IMR-90 (cell line): Measurements from ENCODE around the gene NR6A1. TPM values are rescaled to one million over a fixed set of nuclear protein-coding genes. Genes with fewer than 3 reads are reported as not detected.

ENCODE experiments used
- ATAC-seq: fragments of 200-7000 bp; cut with Tn5 transposase; 2 replicates; pipeline ENCODE4 v1.9.1; 2020; ENCODE audit warnings: low read depth, mild to moderate bottlenecking, moderate library complexity
- BruUV-seq: library from RNA; stranded (reverse); fragments of 400-500 nt; replicated peaks from 2 replicates; lab custom pipeline; 2021; lab: Mats Ljungman, UMichigan
- CTCF ChIA-PET: fragments of 300-600 bp; formaldehyde crosslinking; extraction: SDS; loops from one replicate; lab custom pipeline; 2021; ENCODE audit warnings: antibody characterized with exemption; lab: Yijun Ruan, JAX
- POLR2A ChIA-PET: fragments of 300-600 bp; sonication (Branson Sonifier 250); formaldehyde crosslinking; loops from one replicate; lab custom pipeline; 2022; ENCODE audit warnings: antibody characterized with exemption; ENCODE audit not compliant: unreplicated experiment; lab: Charles Lee
- DNase-seq: peaks from one replicate; pipeline ENCODE4 v3.0.0; 2013
- H2AFZ ChIP-seq: replicated peaks from 2 replicates; pipeline ENCODE3; 2013; ENCODE audit warnings: low read length, mild to moderate bottlenecking; ENCODE audit not compliant: poor library complexity
- H2AK5ac ChIP-seq: 2 replicates; pipeline ENCODE4 v1.6.1; 2013; ENCODE audit warnings: low read depth, low read length, inconsistent platforms
- H2AK9ac ChIP-seq: replicated peaks from 2 replicates; pipeline ENCODE3; 2013; ENCODE audit warnings: mild to moderate bottlenecking, low read depth, low read length, moderate library complexity; ENCODE audit not compliant: poor library complexity
- H2BK120ac ChIP-seq: 2 replicates; pipeline ENCODE4 v1.6.1; 2013; ENCODE audit warnings: low read depth, low read length, inconsistent platforms
- H2BK15ac ChIP-seq: 3 replicates; pipeline ENCODE4 v1.6.1; 2013; ENCODE audit warnings: low read depth, low read length, inconsistent platforms
- H2BK20ac ChIP-seq: 2 replicates; pipeline ENCODE4 v1.6.1; 2013; ENCODE audit warnings: low read depth, mild to moderate bottlenecking, inconsistent platforms, low read length, moderate library complexity
- H2BK5ac ChIP-seq: 2 replicates; pipeline ENCODE4 v1.6.1; 2013; ENCODE audit warnings: mild to moderate bottlenecking, low read depth, low read length, inconsistent platforms; ENCODE audit not compliant: poor library complexity, severe bottlenecking
- H3K14ac ChIP-seq: replicated peaks from 2 replicates; pipeline ENCODE4 v1.6.1; 2013; ENCODE audit warnings: low read depth, low read length, inconsistent platforms
- H3K18ac ChIP-seq: 2 replicates; pipeline ENCODE4 v1.6.1; 2013; ENCODE audit warnings: low read depth, low read length, control low read depth
- H3K23ac ChIP-seq: 2 replicates; pipeline ENCODE4 v1.6.1; 2013; ENCODE audit warnings: low read depth, low read length, inconsistent platforms
- H3K27ac ChIP-seq: 2 replicates; pipeline ENCODE4 v1.5.1; 2013; ENCODE audit warnings: mild to moderate bottlenecking, control low read depth, low read length; ENCODE audit not compliant: insufficient read depth
- H3K27me3 ChIP-seq: 2 replicates; pipeline ENCODE4 v1.6.1; 2013; ENCODE audit warnings: low read length; ENCODE audit not compliant: control insufficient read depth, insufficient read depth
- H3K36me3 ChIP-seq: 2 replicates; pipeline ENCODE4 v1.6.1; 2013; ENCODE audit warnings: low read length, mixed read lengths; ENCODE audit not compliant: control insufficient read depth, insufficient read depth
- H3K4ac ChIP-seq: 2 replicates; pipeline ENCODE4 v1.6.1; 2013; ENCODE audit warnings: low read depth, low read length, inconsistent platforms
- H3K4me1 ChIP-seq: 2 replicates; pipeline ENCODE4 v1.6.1; 2013; ENCODE audit warnings: low read length, mixed read lengths; ENCODE audit not compliant: control insufficient read depth, insufficient read depth
- H3K4me2 ChIP-seq: 2 replicates; pipeline ENCODE4 v1.6.1; 2013; ENCODE audit warnings: low read depth, mild to moderate bottlenecking, control low read depth, low read length, moderate library complexity
- H3K4me3 ChIP-seq: 2 replicates; pipeline ENCODE4 v1.5.1; 2013; ENCODE audit warnings: low read depth, mild to moderate bottlenecking, control low read depth, low read length, moderate library complexity; ENCODE audit not compliant: insufficient read depth
- H3K56ac ChIP-seq: 2 replicates; pipeline ENCODE4 v1.6.1; 2013; ENCODE audit warnings: low read length, inconsistent platforms; ENCODE audit not compliant: insufficient read depth; ENCODE audit errors: extremely low read depth
- H3K79me1 ChIP-seq, 2 experiments: 2 replicates each; pipeline ENCODE4 v1.6.1; 2013; ENCODE audit warnings: low read length in 2 of 2, inconsistent platforms in 1 of 2, low read depth in 1 of 2
- H3K9ac ChIP-seq: 2 replicates; pipeline ENCODE4 v1.6.1; 2013; ENCODE audit warnings: low read depth, low read length, control low read depth
- H3K9me1 ChIP-seq: 2 replicates; pipeline ENCODE4 v1.6.1; 2013; ENCODE audit warnings: low read length, inconsistent platforms; ENCODE audit not compliant: insufficient read depth
- H3K9me3 ChIP-seq: 2 replicates; pipeline ENCODE4 v1.6.1; 2013; ENCODE audit warnings: low read length; ENCODE audit not compliant: control insufficient read depth, insufficient read depth
- H4K20me1 ChIP-seq: 2 replicates; pipeline ENCODE4 v1.6.1; 2013; ENCODE audit warnings: low read length, inconsistent platforms; ENCODE audit not compliant: insufficient read depth
- H4K5ac ChIP-seq: 2 replicates; pipeline ENCODE4 v1.6.1; 2013; ENCODE audit warnings: mild to moderate bottlenecking, low read depth, low read length, control low read depth
- H4K8ac ChIP-seq, 2 experiments: 2 replicates each; pipeline ENCODE4 v1.6.1; 2013; ENCODE audit warnings: low read depth in 2 of 2, low read length in 2 of 2, control low read depth in 1 of 2, inconsistent platforms in 1 of 2
- H4K91ac ChIP-seq: 2 replicates; pipeline ENCODE4 v1.6.1; 2013; ENCODE audit warnings: low read depth, low read length, inconsistent platforms; ENCODE audit not compliant: insufficient read depth
- BHLHE40 ChIP-seq: fragments of 150-350 bp; IDR thresholded peaks from 2 replicates; pipeline ENCODE4 v1.6.1; 2016; ENCODE audit warnings: mild to moderate bottlenecking, low read depth, low read length
- CEBPB ChIP-seq: IDR thresholded peaks from 2 replicates; pipeline ENCODE4 v1.6.1; 2012; ENCODE audit warnings: low read depth, low read length, improper control_type of control experiment
- FOS ChIP-seq: fragments of 150-350 bp; IDR thresholded peaks from 2 replicates; pipeline ENCODE4 v1.6.1; 2016; ENCODE audit warnings: low read depth, low read length
- MAFK ChIP-seq: IDR thresholded peaks from 2 replicates; pipeline ENCODE4 v1.6.1; 2012; ENCODE audit warnings: low read depth, low read length, improper control_type of control experiment
- MAZ ChIP-seq: IDR thresholded peaks from 2 replicates; pipeline ENCODE4 v1.6.1; 2012; ENCODE audit warnings: low read depth, mild to moderate bottlenecking, low read length, improper control_type of control experiment, moderate library complexity, borderline replicate concordance
- MXI1 ChIP-seq: IDR thresholded peaks from 2 replicates; pipeline ENCODE4 v1.6.1; 2012; ENCODE audit warnings: low read depth, mild to moderate bottlenecking, low read length, moderate library complexity, borderline replicate concordance
- POLR2A ChIP-seq: IDR thresholded peaks from 2 replicates; pipeline ENCODE4 v1.6.1; 2012; ENCODE audit warnings: mild to moderate bottlenecking, low read depth, low read length
- RAD21 ChIP-seq: IDR thresholded peaks from 2 replicates; pipeline ENCODE4 v1.6.1; 2012; ENCODE audit warnings: low read length, improper control_type of control experiment
- RFX5 ChIP-seq: IDR thresholded peaks from 2 replicates; pipeline ENCODE4 v1.8.0; 2012; ENCODE audit warnings: low read depth, mild to moderate bottlenecking, low read length, moderate library complexity
- SMC3 ChIP-seq: fragments of 150-350 bp; IDR thresholded peaks from 2 replicates; pipeline ENCODE4 v1.6.1; 2016; ENCODE audit warnings: low read depth, mild to moderate bottlenecking, antibody characterized with exemption, low read length, moderate library complexity
- WGBS, 2 experiments: methylation state at CpG; one replicate each; pipeline versions ENCODE4 v1.1.5 to v1.1.7; 2013; ENCODE audit warnings: missing lambda C conversion rate in 2 of 2; ENCODE audit not compliant: insufficient read length in 1 of 2; ENCODE audit errors: extremely low coverage in 2 of 2; 5-methylcytosine and 5-hydroxymethylcytosine counted together
- dilution Hi-C: fragments of 300-500 bp; cut with HindIII; formaldehyde crosslinking; loops from one replicate; pipeline ENCODE4 v1.14.3; 2018; ENCODE audit warnings: low sequenced_read_pairs; ENCODE audit not compliant: unreplicated experiment
- in situ Hi-C: fragments of 300-500 bp; cut with MboI; formaldehyde crosslinking; loops from 3 replicates; pipeline ENCODE4 v1.14.3; 2019; ENCODE audit warnings: low sequenced_read_pairs, inconsistent platforms, mixed read lengths
- intact Hi-C: fragments of 100-400 bp; cut with micrococcal nuclease; formaldehyde crosslinking; loops from 2 replicates; pipeline ENCODE4 v1.10.0; 2022
- polyA plus RNA-seq, 3 experiments: library from polyadenylated mRNA; depleted of rRNA; stranded (reverse); fragments of >200 nt; gene quantifications; 2 replicates each; pipeline ENCODE4 v1.2.3, GENCODE V29; 2012; ENCODE audit warnings: low replicate concordance in 1 of 3
- total RNA-seq: library from RNA; depleted of rRNA; stranded (reverse); fragments of >200 nt; gene quantifications from 2 replicates; pipeline ENCODE4 v1.2.3, GENCODE V29; 2012
- TF ChIP-seq, protein P1 (sequence below): conservative IDR thresholded peaks from 2 replicates; pipeline ENCODE4 v1.5.1; 2012; ENCODE audit warnings: mild to moderate bottlenecking, low read depth, low read length, improper control_type of control experiment
- TF ChIP-seq, protein P2 (sequence below): fragments of 150-350 bp; IDR thresholded peaks from 2 replicates; pipeline ENCODE4 v1.6.1; 2016; ENCODE audit warnings: low read depth, mild to moderate bottlenecking, low read length, moderate library complexity, borderline replicate concordance
- TF ChIP-seq, protein P3 (sequence below): fragments of 150-350 bp; IDR thresholded peaks from 2 replicates; pipeline ENCODE4 v1.6.1; 2017; ENCODE audit warnings: mild to moderate bottlenecking, antibody characterized with exemption, low read length, low read depth

The NR6A1 gene
- total and polyA plus RNA-seq, 2 of the 4 experiments (the other 2 are of a cell fraction), result 0.14 to 0.36 TPM

DNA sequence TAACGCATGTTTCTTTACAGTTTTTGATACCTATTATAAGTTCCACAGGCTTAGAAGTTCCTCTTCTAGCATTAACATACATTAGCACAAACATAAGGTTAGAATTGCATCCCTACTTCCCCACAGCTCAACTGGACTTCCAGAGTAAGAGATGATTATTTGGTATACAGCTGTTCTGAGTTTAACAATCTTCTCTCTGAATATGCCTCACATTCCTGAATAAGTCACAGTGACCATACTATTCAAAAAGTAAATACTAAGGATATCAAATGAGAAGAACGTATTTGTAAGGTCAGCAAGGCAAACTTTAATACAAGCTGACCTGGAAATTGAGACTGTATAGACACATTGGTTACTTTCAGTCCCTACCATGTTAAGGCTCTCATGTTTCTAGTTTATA is 21.3 kb downstream of the NR6A1 start:
- CTCF ChIA-PET, result interaction anchor here (1.0 to 1.2 kb wide), 2 partner anchors 10 to 38 kb away, joined by 3 to 4 read pairs; no protein-coding TSS in a partner anchor
- 0 out of 2 replicates have a peak overlapping the region, but pooled peaks have one; percentile 37 for H3K23ac ChIP-seq
- H2AK5ac ChIP-seq, result no peak overlapping the region
- no CpG with 5 or more reads among the region's 2 CpGs for WGBS, 2 experiments
- H4K8ac ChIP-seq, result peak overlapping the region in 1 of 2 experiments; percentile 42; a peak in 1 of 4 replicates
- peak overlapping the region; percentile 56 for H3K14ac ChIP-seq
- H3K79me1 ChIP-seq, result no peaks in the 10 kb centered on the region
- intact Hi-C loops, result loop anchor here (5.0 kb wide), 2 partner anchors 197 to 332 kb away; partner anchors contain the start of gene PSMB7
- no peak overlapping the region for H2AK9ac ChIP-seq
- no peak overlapping the region for H2BK15ac ChIP-seq
- in situ Hi-C loops, result loop anchor here (10.0 kb wide), 1 partner anchor 335 kb away; the partner anchor contains the start of gene PSMB7
- H3K36me3 ChIP-seq, result no peaks in the 10 kb centered on the region
- 0 out of 2 replicates have a peak overlapping the region, but pooled peaks have one; percentile 7 for H2BK120ac ChIP-seq
- no peak overlapping the region for H3K18ac ChIP-seq
- no peaks in the 10 kb centered on the region; the same call in none of the 2 replicates for H3K9me1 ChIP-seq
- peak overlapping the region; percentile 48; the same call in 1 of the 2 replicates for H3K4me2 ChIP-seq
- H4K5ac ChIP-seq, result no peak overlapping the region; the same call in 1 of the 2 replicates
- BruUV-seq, result no TSS peak
- dilution Hi-C loops, result no loop called here
- H2AFZ ChIP-seq, result no peak overlapping the region
- 0 out of 2 replicates have a peak overlapping the region, but pooled peaks have one; percentile 7 for H3K4ac ChIP-seq
- no peak overlapping the region for H3K56ac ChIP-seq
- 0 out of 2 replicates have a peak overlapping the region, but pooled peaks have one; percentile 1 for H4K91ac ChIP-seq
- no peak overlapping the region for H3K9ac ChIP-seq
- peak overlapping the region; percentile 41; the same call in 1 of the 2 replicates for H3K27ac ChIP-seq
- H3K4me1 ChIP-seq, result peaks cover 10% of the 10 kb centered on the region
- peak; percentile 82 for DNase-seq
- H2BK20ac ChIP-seq, result 0 out of 2 replicates have a peak overlapping the region, but pooled peaks have one; percentile 36
- H2BK5ac ChIP-seq, result peak overlapping the region; percentile 64
- no peak for TF ChIP-seq CEBPB
- no peak for TF ChIP-seq MXI1
- no peak for TF ChIP-seq MAZ
- no peak for TF ChIP-seq BHLHE40
- TF ChIP-seq FOS, result no peak
- TF ChIP-seq SMC3, result no peak
- TF ChIP-seq, protein P1, sequence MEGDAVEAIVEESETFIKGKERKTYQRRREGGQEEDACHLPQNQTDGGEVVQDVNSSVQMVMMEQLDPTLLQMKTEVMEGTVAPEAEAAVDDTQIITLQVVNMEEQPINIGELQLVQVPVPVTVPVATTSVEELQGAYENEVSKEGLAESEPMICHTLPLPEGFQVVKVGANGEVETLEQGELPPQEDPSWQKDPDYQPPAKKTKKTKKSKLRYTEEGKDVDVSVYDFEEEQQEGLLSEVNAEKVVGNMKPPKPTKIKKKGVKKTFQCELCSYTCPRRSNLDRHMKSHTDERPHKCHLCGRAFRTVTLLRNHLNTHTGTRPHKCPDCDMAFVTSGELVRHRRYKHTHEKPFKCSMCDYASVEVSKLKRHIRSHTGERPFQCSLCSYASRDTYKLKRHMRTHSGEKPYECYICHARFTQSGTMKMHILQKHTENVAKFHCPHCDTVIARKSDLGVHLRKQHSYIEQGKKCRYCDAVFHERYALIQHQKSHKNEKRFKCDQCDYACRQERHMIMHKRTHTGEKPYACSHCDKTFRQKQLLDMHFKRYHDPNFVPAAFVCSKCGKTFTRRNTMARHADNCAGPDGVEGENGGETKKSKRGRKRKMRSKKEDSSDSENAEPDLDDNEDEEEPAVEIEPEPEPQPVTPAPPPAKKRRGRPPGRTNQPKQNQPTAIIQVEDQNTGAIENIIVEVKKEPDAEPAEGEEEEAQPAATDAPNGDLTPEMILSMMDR, result no peak
- TF ChIP-seq, protein P2, sequence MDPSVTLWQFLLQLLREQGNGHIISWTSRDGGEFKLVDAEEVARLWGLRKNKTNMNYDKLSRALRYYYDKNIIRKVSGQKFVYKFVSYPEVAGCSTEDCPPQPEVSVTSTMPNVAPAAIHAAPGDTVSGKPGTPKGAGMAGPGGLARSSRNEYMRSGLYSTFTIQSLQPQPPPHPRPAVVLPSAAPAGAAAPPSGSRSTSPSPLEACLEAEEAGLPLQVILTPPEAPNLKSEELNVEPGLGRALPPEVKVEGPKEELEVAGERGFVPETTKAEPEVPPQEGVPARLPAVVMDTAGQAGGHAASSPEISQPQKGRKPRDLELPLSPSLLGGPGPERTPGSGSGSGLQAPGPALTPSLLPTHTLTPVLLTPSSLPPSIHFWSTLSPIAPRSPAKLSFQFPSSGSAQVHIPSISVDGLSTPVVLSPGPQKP, result no peak
- TF ChIP-seq, protein P3, sequence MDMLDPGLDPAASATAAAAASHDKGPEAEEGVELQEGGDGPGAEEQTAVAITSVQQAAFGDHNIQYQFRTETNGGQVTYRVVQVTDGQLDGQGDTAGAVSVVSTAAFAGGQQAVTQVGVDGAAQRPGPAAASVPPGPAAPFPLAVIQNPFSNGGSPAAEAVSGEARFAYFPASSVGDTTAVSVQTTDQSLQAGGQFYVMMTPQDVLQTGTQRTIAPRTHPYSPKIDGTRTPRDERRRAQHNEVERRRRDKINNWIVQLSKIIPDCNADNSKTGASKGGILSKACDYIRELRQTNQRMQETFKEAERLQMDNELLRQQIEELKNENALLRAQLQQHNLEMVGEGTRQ, result no peak
- no peak for TF ChIP-seq POLR2A
- no peak for TF ChIP-seq MAFK
- TF ChIP-seq RAD21, result no peak
- no peak for TF ChIP-seq RFX5
- H3K9me3 ChIP-seq, result no peaks in the 10 kb centered on the region
- ATAC-seq, result peak; percentile 84
- H4K20me1 ChIP-seq, result peaks cover 5% of the 10 kb centered on the region; the same call in 1 of the 2 replicates
- POLR2A ChIA-PET, result no interaction called here
- H3K27me3 ChIP-seq, result no peaks in the 10 kb centered on the region; the same call in 1 of the 2 replicates
- no peak overlapping the region for H3K4me3 ChIP-seq
